GM12878 (cell line): ENCODE data around the gene TIMM17A. TPM values are rescaled to one million over a fixed set of nuclear protein-coding genes. Genes with fewer than 3 reads are reported as not detected.

Source experiments
- ATF7 ChIP-seq: fragments of 450-650 bp; IDR thresholded peaks from 2 replicates; pipeline ENCODE4 v1.6.1; 2016; ENCODE audit warnings: low read depth, mild to moderate bottlenecking
- CHD2 ChIP-seq: IDR thresholded peaks from 2 replicates; pipeline ENCODE4 v1.6.1; 2011; ENCODE audit warnings: low read depth, low read length, improper control_type of control experiment, borderline replicate concordance
- E2F4 ChIP-seq: IDR thresholded peaks from 2 replicates; pipeline ENCODE4 v1.6.1; 2012; ENCODE audit warnings: low read depth, low read length, improper control_type of control experiment
- EZH2 ChIP-seq: IDR thresholded peaks from 2 replicates; pipeline ENCODE4 v1.6.1; 2012; ENCODE audit warnings: low read depth, mild to moderate bottlenecking, control low read depth, inconsistent platforms, low read length, borderline replicate concordance; ENCODE audit not compliant: control insufficient read depth
- FOS ChIP-seq: IDR thresholded peaks from 3 replicates; pipeline ENCODE4 v1.6.1; 2011; ENCODE audit warnings: borderline replicate concordance; ENCODE audit not compliant: insufficient read length; ENCODE audit errors: extremely low read depth
- IRF3 ChIP-seq: fragments of 450-650 bp; IDR thresholded peaks from 2 replicates; pipeline ENCODE4 v1.6.1; 2014; ENCODE audit warnings: mild to moderate bottlenecking
- IRF4 ChIP-seq: IDR thresholded peaks from 2 replicates; pipeline ENCODE4 v1.6.1; 2011; ENCODE audit warnings: low read depth, low read length
- MEF2A ChIP-seq: IDR thresholded peaks from 2 replicates; pipeline ENCODE4 v1.6.1; 2011; ENCODE audit warnings: low read depth, mild to moderate bottlenecking, low read length, moderate library complexity; ENCODE audit not compliant: insufficient read depth
- MYC ChIP-seq: IDR thresholded peaks from 2 replicates; pipeline ENCODE4 v1.6.1; 2011; ENCODE audit warnings: mild to moderate bottlenecking, low read length, moderate library complexity, inconsistent platforms; ENCODE audit not compliant: insufficient read depth, insufficient replicate concordance, insufficient read length, severe bottlenecking
- PAX5 ChIP-seq: IDR thresholded peaks from 2 replicates; pipeline ENCODE4 v1.6.1; 2011; ENCODE audit warnings: low read depth, low read length, borderline replicate concordance
- SREBF1 ChIP-seq: IDR thresholded peaks from 2 replicates; pipeline ENCODE4 v1.6.1; 2012; ENCODE audit warnings: mild to moderate bottlenecking, low read length
- SRF ChIP-seq, 2 experiments: IDR thresholded peaks; 2 replicates each; pipeline ENCODE4 v1.6.1; 2011; ENCODE audit warnings: low read depth in 2 of 2, low read length in 2 of 2, mild to moderate bottlenecking in 1 of 2, moderate library complexity in 1 of 2
- SUPT20H ChIP-seq: IDR thresholded peaks from 2 replicates; pipeline ENCODE4 v1.6.1; 2011; ENCODE audit warnings: low read depth, mild to moderate bottlenecking, low read length, moderate library complexity, borderline replicate concordance; ENCODE audit not compliant: control insufficient read depth
- TBL1XR1 ChIP-seq: IDR thresholded peaks from 2 replicates; pipeline ENCODE4 v1.6.1; 2012; ENCODE audit warnings: low read depth, low read length, improper control_type of control experiment
- YBX1 ChIP-seq: fragments of 450-650 bp; IDR thresholded peaks from 2 replicates; pipeline ENCODE4 v1.6.1; 2016; ENCODE audit warnings: antibody characterized with exemption
- YY1 ChIP-seq: IDR thresholded peaks from 2 replicates; pipeline ENCODE4 v1.6.1; 2011; ENCODE audit warnings: low read depth, mild to moderate bottlenecking, low read length
- polyA plus RNA-seq, 11 experiments: library from polyadenylated mRNA; depleted of rRNA in 4 of 11; unstranded in 6 of 11; stranded (reverse) in 5 of 11; fragments of >200 nt; fragmentation: Nextera tagmentation in 4 of 11; fragmentation: Illumina TruSeq in 1 of 11; extraction: Ambion mirVana in 4 of 11; extraction: Trizol in 1 of 11; gene quantifications; 1 replicate in 1 of 11; 2 replicates in 10 of 11; pipeline versions ENCODE4 v1.2.1 to v1.2.3, GENCODE V29; 2011 to 2016; ENCODE audit warnings: inconsistent platforms in 2 of 11, missing spikeins in 2 of 11, low read depth in 1 of 11
- total RNA-seq, 4 experiments: library from RNA; depleted of rRNA in 3 of 4; stranded (reverse); fragments of >200 nt in 3 of 4; fragmentation: Illumina TruSeq in 1 of 4; extraction: Trizol in 1 of 4; gene quantifications; 2 replicates each; pipeline versions ENCODE4 v1.2.1 to v1.2.3, GENCODE V29; 2013 to 2021
- TF ChIP-seq, protein P1 (sequence below): IDR thresholded peaks from 2 replicates; pipeline ENCODE4 v1.6.1; 2012; ENCODE audit warnings: improper control_type of control experiment, low read depth, low read length; ENCODE audit not compliant: insufficient replicate concordance
- TF ChIP-seq, protein P2 (sequence below): fragments of 150-350 bp; IDR thresholded peaks from 2 replicates; pipeline ENCODE4 v1.6.1; 2016; ENCODE audit warnings: low read depth, low read length

The TIMM17A gene
- total and polyA plus RNA-seq, 10 of the 15 experiments (the other 5 are each of a cell fraction or from before 2014, with no cell fraction given), result 68.6 to 357 (median 92.4) TPM

DNA sequence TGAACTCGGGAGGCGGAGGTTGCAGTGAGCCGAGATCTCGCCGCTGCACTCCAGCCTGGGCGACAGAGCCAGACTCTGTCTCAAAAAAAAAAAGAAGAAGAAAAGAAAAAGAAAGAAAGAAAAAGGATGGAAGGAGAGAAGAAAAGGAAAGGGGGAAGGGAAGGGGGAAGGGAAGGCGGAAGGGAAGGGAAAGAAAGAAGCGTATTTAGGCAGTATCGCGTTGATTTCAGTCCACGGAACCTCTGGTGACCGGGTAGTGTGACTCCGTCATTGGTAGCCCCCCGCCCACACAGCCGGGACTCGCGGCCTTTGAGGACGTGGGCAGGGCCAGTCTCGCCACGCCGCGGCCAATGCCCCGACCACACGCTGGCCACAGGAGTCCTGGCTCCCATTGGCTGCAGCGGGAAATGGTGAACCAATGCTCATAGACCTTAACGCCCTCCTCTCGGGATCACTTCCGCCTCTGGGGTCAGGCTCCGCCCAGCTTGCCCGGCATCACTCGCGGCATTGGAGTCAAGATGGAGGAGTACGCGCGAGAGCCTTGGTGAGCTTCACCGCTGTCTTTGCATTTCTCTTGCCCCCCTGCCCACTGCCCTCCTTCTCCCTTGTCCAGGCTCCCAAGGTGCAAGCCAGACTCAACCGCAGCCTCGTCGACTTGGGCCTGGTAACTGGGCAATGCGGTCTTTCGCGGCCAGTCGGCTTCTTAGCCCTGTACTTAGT is at the start of gene TIMM17A (continued):
- TF ChIP-seq MYC (peak; percentile 86), PAX5 (peak; percentile 87), TBL1XR1 (peak; percentile 47; the same call in 1 of the 2 replicates), SREBF1 (no peak), E2F4 (0 out of 2 replicates have a peak, but pooled peaks have one; percentile 11), EZH2 (no peak), IRF4 (peak; percentile 62; the same call in 1 of the 2 replicates), SRF (IDR thresholded peaks at IDR 0.05; ENCODE audit: low read depth in 2 of 2, low read length in 2 of 2) (no peak), FOS (no peak), SUPT20H (no peak), CHD2 (peak; percentile 93), YBX1 (peak; percentile 63; the same call in 1 of the 2 replicates), IRF3 (peak; percentile 68; the same call in 1 of the 2 replicates), ATF7 (peak; percentile 87), YY1 (peak; percentile 98), MEF2A (no peak)
- TF ChIP-seq, protein P1, sequence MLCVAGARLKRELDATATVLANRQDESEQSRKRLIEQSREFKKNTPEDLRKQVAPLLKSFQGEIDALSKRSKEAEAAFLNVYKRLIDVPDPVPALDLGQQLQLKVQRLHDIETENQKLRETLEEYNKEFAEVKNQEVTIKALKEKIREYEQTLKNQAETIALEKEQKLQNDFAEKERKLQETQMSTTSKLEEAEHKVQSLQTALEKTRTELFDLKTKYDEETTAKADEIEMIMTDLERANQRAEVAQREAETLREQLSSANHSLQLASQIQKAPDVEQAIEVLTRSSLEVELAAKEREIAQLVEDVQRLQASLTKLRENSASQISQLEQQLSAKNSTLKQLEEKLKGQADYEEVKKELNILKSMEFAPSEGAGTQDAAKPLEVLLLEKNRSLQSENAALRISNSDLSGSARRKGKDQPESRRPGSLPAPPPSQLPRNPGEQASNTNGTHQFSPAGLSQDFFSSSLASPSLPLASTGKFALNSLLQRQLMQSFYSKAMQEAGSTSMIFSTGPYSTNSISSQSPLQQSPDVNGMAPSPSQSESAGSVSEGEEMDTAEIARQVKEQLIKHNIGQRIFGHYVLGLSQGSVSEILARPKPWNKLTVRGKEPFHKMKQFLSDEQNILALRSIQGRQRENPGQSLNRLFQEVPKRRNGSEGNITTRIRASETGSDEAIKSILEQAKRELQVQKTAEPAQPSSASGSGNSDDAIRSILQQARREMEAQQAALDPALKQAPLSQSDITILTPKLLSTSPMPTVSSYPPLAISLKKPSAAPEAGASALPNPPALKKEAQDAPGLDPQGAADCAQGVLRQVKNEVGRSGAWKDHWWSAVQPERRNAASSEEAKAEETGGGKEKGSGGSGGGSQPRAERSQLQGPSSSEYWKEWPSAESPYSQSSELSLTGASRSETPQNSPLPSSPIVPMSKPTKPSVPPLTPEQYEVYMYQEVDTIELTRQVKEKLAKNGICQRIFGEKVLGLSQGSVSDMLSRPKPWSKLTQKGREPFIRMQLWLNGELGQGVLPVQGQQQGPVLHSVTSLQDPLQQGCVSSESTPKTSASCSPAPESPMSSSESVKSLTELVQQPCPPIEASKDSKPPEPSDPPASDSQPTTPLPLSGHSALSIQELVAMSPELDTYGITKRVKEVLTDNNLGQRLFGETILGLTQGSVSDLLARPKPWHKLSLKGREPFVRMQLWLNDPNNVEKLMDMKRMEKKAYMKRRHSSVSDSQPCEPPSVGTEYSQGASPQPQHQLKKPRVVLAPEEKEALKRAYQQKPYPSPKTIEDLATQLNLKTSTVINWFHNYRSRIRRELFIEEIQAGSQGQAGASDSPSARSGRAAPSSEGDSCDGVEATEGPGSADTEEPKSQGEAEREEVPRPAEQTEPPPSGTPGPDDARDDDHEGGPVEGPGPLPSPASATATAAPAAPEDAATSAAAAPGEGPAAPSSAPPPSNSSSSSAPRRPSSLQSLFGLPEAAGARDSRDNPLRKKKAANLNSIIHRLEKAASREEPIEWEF, result no peak
- TF ChIP-seq, protein P2, sequence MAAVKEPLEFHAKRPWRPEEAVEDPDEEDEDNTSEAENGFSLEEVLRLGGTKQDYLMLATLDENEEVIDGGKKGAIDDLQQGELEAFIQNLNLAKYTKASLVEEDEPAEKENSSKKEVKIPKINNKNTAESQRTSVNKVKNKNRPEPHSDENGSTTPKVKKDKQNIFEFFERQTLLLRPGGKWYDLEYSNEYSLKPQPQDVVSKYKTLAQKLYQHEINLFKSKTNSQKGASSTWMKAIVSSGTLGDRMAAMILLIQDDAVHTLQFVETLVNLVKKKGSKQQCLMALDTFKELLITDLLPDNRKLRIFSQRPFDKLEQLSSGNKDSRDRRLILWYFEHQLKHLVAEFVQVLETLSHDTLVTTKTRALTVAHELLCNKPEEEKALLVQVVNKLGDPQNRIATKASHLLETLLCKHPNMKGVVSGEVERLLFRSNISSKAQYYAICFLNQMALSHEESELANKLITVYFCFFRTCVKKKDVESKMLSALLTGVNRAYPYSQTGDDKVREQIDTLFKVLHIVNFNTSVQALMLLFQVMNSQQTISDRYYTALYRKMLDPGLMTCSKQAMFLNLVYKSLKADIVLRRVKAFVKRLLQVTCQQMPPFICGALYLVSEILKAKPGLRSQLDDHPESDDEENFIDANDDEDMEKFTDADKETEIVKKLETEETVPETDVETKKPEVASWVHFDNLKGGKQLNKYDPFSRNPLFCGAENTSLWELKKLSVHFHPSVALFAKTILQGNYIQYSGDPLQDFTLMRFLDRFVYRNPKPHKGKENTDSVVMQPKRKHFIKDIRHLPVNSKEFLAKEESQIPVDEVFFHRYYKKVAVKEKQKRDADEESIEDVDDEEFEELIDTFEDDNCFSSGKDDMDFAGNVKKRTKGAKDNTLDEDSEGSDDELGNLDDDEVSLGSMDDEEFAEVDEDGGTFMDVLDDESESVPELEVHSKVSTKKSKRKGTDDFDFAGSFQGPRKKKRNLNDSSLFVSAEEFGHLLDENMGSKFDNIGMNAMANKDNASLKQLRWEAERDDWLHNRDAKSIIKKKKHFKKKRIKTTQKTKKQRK, result 0 out of 2 replicates have a peak, but pooled peaks have one; percentile 9
